Measurements from ENCODE around the gene PROM2.

GRCh38 chr2:95320344-95320712 lies 46.1 kb downstream of the PROM2 start:
- no peak for TF ChIP-seq CTCF (IDR thresholded peaks at IDR 0.05)
- no peak for TF ChIP-seq POLR2A (IDR thresholded peaks at IDR 0.05)
